Embryonic facial prominence (tissue), 1 donor: Measurements from ENCODE around the gene DBP.
"Not testable (repeated sequence)": the region's sequence is repeated elsewhere in the genome, so short reads cannot be mapped to it uniquely, and the experiment has no call there.

ENCODE experiments used
- DNase-seq: peaks from one replicate; pipeline ENCODE4 v3.0.0-alpha.2; 2016; ENCODE audit errors: extremely low spot score

Gene DBP

GRCh38 chr19:48639483-48640375, 2.5 kb upstream of the DBP start:
- no peak for DNase-seq

- DNase-seq = no peak
Observed at GRCh38 chr19:48638831-48639381, 1.7 kb upstream of the DBP start.

- peak; percentile 94 for DNase-seq
Observed at GRCh38 chr19:48637948-48638830, 1.0 kb upstream of the DBP start.

- DNase-seq = peak; percentile 94
Observed at GRCh38 chr19:48637449-48637947, 319 bp upstream of the DBP start.

GRCh38 chr19:48635966-48636858, 967 bp downstream of the DBP start:
- DNase-seq = no peak

GRCh38 chr19:48635263-48635965, 1.8 kb downstream of the DBP start:
- DNase-seq = no peak

- DNase-seq = peak; percentile 85
Observed at GRCh38 chr19:48634424-48635262, 2.5 kb downstream of the DBP start.

- no peak for DNase-seq
Observed at GRCh38 chr19:48634036-48634342, 3.2 kb downstream of the DBP start.

- DNase-seq = no peak
Observed at GRCh38 chr19:48633148-48634035, 3.8 kb downstream of the DBP start.

- no peak for DNase-seq
Observed at GRCh38 chr19:48632692-48633147, 4.5 kb downstream of the DBP start.

GRCh38 chr19:48632286-48632685, 4.9 kb downstream of the DBP start:
- DNase-seq = not testable (repeated sequence)

- DNase-seq = no peak
Observed at GRCh38 chr19:48631225-48631624, 6.0 kb downstream of the DBP start.

GRCh38 chr19:48630296-48631063, 6.7 kb downstream of the DBP start:
- DNase-seq = no peak

- no peak for DNase-seq
Observed at GRCh38 chr19:48629599-48630295, 7.4 kb downstream of the DBP start.

GRCh38 chr19:48629297-48629598, 7.9 kb downstream of the DBP start:
- DNase-seq = no peak

GRCh38 chr19:48628486-48629296, 8.5 kb downstream of the DBP start:
- DNase-seq = no peak
